Measurements from ENCODE around the gene PKP4.

The PKP4 gene

GRCh38 chr2:158580760-158581159 lies 124.0 kb downstream of the PKP4 start:
- DNase-seq (ENCODE audit: extremely low spot score): no peak
- CTCF ChIA-PET: no interaction called here
- POLR2A ChIA-PET: no interaction called here
- TF ChIP-seq CTCF (IDR thresholded peaks at IDR 0.05; ENCODE audit: control extremely low read depth, extremely low read depth, low read depth, missing control alignments): no peak

GRCh38 chr2:158582670-158583069 lies 125.9 kb downstream of the PKP4 start:
- CTCF ChIA-PET: no interaction called here
- DNase-seq (ENCODE audit: extremely low spot score): no peak

DNA sequence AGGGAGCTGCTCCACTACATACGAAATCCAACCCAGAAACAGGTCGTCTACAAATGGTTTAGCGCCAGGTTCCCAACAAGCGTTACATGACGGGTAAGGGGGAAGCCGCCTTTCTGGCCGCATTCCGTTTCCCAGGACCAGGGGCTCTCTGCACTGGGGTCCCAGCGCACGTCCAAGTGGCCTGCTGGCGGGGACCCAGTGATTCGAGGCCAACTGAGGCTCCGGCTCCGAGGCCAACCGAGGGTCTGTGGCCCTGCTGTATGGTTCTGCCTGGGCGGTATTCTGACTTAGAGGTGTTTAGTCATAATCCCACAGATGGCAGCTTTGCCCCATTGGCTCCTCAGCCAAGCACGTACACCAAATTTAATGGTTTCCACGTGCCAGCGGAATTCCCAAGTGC lies 127.2 kb downstream of the PKP4 start:
- no peak for TF ChIP-seq CTCF (IDR thresholded peaks at IDR 0.05; ENCODE audit: control extremely low read depth, extremely low read depth, low read depth, missing control alignments)
- ChIA-PET CTCF (no interaction called here), POLR2A (no interaction called here)
- no peak for DNase-seq (ENCODE audit: extremely low spot score)

More at GRCh38 chr2:158582670-158583069, 125.9 kb downstream of the PKP4 start:
- TF ChIP-seq CTCF (IDR thresholded peaks at IDR 0.05; ENCODE audit: control extremely low read depth, extremely low read depth, low read depth, missing control alignments): no peak
- POLR2A ChIA-PET: no interaction called here

GRCh38 chr2:158586491-158586890 lies 129.7 kb downstream of the PKP4 start:
- no peak for TF ChIP-seq CTCF (IDR thresholded peaks at IDR 0.05; ENCODE audit: control extremely low read depth, extremely low read depth, low read depth, missing control alignments)
- CTCF ChIA-PET: interaction anchor here (1.0 to 1.3 kb wide), 2 partner anchors 10 to 57 kb away, joined by 3 read pairs; no protein-coding TSS in a partner anchor
- DNase-seq (ENCODE audit: extremely low spot score): no peak
- POLR2A ChIA-PET: no interaction called here

DNA sequence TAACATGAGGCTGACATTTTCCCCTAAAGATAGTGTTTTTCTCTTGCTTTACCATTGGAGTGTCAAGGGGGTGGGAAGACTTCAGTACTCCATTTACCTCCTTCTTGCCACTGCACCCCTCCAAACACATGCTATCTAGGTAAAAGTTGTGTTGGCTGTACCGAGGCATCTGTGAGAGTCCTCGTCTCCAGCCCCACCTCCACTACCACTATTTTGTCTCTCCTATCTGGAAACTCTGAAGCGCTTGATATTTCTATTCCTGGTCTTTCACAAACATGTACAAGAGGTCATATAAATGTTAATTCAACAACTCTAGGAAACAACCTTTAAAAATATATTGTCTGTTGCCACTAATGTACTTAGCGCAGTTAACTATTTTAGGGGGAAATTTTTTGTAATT lies 132.6 kb downstream of the PKP4 start:
- ChIA-PET CTCF (interaction anchor here (0.9 to 1.6 kb wide), 2 partner anchors 8 to 29 kb away, joined by 3 to 4 read pairs; no protein-coding TSS in a partner anchor), POLR2A (no interaction called here)
- no peak for DNase-seq (ENCODE audit: extremely low spot score)
- TF ChIP-seq CTCF (IDR thresholded peaks at IDR 0.05; ENCODE audit: control extremely low read depth, extremely low read depth, low read depth, missing control alignments): no peak

GRCh38 chr2:158598862-158599517 lies 142.2 kb downstream of the PKP4 start:
- TF ChIP-seq CTCF (IDR thresholded peaks at IDR 0.05; ENCODE audit: control extremely low read depth, extremely low read depth, low read depth, missing control alignments): no peak
- DNase-seq (ENCODE audit: extremely low spot score): no peak
- ChIA-PET POLR2A (interaction anchor here (0.6 kb wide), 1 partner anchor 638 kb away, joined by 3 read pairs; no protein-coding TSS in a partner anchor), CTCF (interaction anchor here (1.7 kb wide), 1 partner anchor 24 kb away, joined by 4 read pairs; no protein-coding TSS in a partner anchor)
